GM11168 (cell line): ENCODE measurements around the gene TSPEAR.

Source experiments
- in situ Hi-C: fragments of 300-500 bp; cut with MboI; formaldehyde crosslinking; loops from one replicate; pipeline ENCODE4 v1.12.0; 2022; ENCODE audit warnings: low sequenced_read_pairs; ENCODE audit not compliant: unreplicated experiment

TSPEAR gene

DNA sequence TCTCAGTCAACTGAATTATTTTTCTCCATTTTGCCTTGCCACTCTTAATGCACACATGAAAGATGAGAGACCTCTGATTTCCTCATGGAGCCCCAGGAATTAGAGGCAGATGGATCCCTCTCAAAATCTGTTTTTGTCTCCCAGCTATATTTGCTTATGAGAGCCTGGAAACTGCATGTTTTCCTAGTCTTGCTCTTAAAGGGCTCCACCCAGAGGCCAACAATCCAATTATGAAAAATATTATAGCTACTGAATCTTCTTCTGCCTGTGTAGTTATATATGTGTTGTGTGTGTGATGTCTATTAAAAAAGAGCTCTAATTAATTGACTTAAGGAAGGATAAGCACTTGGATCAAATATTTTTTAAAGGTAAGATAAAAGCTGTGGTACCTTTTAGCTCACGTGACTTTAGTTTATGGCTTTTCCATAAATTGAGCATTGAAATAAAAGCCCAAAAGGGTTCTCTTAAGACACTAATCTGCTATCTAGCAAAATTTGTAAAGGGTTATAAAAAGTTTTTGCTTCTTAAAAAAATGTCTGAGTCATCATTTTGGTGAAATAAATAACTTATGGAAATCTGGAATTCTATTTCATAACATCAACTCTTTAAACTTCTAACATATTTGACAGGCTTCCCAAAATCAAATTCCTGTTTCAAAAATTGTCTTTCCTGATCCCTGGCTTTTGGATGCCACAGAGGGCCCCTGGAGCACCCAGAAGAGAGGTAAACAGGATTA, 31.2 kb upstream of the TSPEAR start:
- in situ Hi-C loops, result no loop called here

DNA sequence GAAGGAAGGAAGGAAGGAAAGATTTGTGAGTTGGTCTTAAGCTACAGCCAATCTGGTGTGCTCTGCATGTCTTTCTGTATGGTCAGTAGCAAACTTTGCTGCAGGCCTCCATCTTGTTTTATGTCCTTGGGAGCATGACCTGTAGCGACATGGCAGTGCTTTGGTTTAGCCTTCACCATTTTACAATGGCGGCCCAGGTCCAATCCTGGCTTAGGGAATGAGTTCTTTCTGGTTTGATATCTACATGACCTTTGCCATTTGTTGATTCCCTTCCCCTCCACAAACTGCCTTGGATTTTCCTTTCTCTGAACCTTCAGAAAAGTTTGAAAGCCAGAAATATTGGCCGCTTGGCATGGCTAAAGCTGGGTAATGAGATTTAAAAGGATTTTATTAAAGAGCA, 30.5 kb upstream of the TSPEAR start:
- in situ Hi-C loops, result no loop called here

- in situ Hi-C loops, result no loop called here
Measured at GRCh38 chr21:44740742-44741141, 29.4 kb upstream of the TSPEAR start.

DNA sequence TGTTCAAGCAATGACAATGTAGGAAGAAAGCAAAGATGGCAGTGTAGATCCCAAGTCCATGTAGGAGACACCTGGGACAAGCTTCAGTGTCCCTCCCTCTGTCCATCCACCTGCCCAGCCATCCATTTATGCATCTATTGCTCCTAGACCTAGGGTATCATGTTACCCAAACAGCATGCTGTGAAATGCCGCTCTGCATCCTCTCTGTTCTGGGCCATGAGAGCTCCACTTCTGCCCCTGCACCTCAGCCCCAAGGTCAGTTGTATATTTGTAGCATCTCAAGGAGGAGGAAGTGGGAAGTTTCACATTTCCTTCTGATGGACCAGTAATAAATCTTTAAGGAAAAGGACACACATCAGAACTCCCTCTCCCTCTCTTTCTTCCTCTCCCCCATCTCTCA, 27.9 kb upstream of the TSPEAR start:
- in situ Hi-C loops, result no loop called here

- in situ Hi-C loops, result no loop called here
Measured at GRCh38 chr21:44738621-44739020, 27.2 kb upstream of the TSPEAR start.

- in situ Hi-C loops, result no loop called here
Measured at GRCh38 chr21:44737706-44738354, 26.5 kb upstream of the TSPEAR start.

DNA sequence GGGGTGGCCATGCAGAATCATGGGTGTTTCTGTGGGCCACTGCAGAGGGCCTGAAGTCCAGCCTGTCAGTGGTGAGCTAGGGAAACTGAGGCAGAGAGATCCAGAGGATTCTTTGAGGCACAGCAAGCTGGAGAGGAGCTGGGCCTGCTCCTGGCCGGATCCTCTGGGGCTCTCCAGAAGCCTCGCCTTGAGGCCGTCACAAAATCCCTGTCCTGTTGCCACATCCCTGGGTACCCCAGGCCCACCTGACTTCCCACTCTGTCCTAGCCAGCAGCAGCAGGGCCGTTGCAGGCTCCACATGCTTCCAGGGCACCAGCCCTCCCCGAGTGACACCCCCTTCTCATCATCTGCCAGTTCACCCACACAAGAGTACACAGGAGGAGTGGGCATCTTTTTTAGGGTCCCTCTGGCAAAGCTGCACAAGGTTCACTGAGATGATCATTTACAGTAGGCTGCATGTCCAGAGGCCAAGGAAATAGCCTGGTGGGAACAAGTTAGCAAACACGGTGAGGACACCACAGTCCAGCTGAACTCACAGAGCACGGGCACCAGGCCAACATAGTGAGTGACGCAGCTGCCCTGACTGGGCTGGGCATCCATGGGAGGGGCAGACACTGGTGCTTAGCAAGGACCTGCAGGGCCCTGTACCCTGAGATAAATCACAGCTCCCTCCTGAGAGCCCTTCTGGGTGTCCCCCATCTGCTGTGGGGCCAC, 25.1 kb upstream of the TSPEAR start:
- in situ Hi-C loops, result no loop called here

DNA sequence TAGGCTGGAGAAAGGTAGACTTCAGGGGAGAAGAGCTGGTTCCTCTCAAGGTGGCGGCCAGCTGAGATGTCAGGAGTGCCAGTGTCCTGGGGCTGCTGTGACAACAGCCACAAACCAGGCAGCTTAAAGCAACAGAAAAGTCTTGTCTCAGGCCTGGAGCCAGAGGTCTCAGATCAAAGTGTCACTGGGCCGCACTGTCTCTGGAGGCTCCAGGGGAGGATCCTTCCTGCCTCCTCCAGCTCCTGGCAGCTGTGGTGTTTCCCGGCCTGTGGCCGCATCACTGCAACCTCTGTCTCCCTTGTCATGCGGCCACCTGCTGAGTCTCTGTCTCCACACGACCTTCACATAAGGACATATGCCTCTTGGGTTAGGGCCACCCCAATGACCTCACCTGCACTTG, 24.4 kb upstream of the TSPEAR start:
- in situ Hi-C loops, result no loop called here

DNA sequence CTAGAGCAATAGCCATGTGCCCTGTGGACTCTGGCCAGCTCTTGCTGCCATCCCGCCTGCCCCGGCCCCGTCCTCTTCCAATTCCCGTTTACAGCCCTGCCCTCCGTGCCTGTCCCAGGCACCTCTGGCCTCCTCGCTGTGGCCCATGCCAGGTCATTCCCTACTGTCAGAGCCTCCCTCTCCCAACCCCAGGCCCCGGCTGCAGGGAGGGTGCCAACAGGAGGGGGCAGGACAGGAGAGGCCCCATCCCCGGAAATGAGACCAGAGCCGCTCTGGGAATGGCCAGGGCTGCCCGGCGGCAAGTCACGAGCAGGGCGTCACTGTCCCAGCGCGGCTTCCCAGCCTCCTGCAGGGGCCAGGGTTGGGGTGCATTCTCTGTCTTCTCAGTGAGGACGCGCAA, 23.5 kb upstream of the TSPEAR start:
- in situ Hi-C loops, result no loop called here

DNA sequence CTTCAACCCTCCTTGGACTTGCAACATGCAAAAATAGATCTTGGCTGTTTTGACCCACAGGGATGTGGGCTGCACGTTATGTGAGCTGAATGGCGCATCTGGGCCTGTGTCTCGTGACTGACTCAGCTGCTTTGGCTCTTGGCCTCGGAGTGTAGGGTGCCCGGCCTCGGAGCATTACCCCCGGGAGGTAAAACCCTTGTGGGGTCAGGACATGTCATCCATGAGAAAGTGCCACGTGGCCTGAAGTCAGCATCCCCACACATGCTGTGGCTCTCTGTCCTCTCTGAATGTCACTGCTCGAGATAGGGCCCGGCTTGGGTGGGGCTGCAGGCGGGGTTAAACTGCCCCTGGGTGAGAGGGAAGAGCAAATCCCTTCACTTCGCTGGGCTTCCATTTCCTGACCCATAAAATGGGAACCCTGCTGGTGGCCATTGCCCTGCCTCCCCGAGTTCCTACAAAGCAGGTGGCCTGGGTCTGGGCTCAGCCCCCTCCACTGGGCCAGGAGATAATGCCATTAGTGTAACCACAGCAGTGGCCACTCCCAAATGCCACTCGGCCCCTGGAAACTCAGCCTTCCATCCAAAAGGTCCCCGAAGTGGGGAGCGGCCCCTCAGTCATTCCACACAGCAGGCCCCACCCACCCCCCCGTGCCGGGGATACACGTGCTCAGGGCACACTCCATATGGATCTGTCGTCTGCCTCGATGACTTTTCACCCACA, 22.8 kb upstream of the TSPEAR start:
- in situ Hi-C loops, result no loop called here

- in situ Hi-C loops, result no loop called here
Measured at GRCh38 chr21:44732956-44733355, 21.6 kb upstream of the TSPEAR start.

GRCh38 chr21:44732263-44732662, 20.9 kb upstream of the TSPEAR start:
- in situ Hi-C loops, result no loop called here

DNA sequence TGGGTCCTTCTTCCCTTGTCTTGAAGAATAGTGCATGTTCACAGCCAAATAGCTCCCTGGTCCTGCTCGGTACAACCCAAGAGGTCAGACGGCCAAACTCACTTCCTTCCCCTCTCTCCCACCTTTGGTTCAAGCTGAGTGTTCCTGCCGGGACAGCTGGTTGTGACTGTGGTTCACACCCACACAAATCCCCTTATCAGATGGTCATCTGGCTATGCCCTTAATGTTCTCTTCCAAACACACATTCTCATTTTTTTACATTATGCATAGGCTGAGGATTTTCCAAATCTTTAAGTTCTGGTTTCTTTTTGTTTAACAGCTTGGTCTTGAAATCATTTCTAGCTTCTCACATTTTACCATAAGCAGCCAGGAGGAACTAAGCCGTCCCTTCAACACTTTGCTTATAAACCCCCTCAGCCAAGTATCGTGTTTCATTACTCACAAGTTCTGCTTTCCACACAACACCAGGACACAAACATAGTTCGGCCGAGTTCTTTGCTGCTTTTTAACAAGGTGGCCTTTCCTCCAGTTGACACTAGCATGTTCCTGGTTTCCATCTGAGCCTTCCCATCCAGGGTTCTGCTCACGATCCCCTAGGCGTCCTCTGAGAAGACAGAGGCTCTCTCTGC, 19.7 kb upstream of the TSPEAR start:
- in situ Hi-C loops, result no loop called here

DNA sequence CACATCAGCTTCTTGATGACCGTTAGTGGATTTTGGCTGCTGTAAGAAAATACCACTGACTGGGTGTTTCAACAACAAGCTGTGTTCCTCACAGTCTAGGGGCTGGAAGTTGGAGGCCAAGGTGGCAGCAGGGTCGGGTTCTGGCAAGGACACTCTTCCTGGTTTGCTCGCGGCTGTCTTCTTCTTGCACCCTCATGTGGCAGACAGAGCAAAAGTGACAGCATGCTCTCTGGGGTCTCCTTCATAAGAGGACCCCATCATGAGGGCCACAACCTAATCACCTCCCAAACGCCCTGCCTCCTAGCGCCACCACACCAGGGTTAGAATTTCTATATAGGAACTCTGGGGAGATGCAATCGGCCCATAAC, 18.6 kb upstream of the TSPEAR start:
- in situ Hi-C loops, result no loop called here

DNA sequence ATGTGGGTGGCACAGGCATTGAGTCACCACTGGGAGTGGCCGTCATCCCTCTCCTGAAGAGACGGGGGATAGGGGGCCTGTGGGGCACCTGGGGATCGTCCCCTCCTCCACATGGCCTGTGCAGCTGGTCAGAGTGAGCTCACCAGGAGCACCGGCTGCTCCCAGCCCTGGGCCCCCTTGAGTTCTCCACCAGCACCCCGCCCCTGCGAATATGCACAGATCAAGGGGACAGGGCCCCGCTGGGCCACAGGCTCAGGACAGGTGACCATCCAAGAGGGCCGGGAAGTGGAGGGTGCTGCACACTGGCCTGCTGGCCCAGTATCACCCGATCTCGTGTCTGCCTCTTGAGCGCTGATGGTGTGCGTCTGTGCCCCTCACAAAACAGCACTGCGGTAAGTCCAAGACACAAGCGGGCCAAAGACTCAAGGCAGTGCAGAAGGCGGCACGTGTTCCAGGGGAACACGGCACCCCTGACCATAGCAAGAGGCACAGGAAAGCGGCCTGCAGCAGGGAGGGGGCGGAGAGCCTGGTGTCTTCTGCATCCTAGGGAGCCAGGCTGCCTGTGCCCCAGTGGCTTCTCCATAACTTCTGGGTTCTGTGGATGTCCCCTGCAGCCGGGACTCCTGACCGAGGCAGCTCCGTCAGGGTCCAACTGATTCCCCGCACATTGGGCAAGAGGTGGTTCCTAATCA, 18.1 kb upstream of the TSPEAR start:
- in situ Hi-C loops, result no loop called here

DNA sequence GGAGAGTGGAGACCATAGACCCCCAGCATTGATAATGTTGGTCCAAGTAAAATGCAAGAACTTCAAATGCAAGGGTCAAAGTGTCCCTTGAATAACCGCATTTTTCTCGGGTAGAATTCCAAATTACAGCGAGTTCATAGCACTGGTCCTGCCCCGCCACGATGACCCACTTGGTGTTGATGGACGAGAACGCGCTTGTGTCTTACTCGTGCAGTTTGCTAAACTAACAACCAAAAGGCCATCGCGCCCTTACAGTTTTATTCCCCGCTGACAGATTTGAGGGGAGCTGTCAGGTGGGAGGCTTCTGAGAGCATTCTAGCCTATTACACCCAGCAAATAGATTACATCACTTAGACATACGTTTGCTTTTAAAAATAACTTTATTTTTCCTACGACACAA, 17.3 kb upstream of the TSPEAR start:
- in situ Hi-C loops, result no loop called here

- in situ Hi-C loops, result no loop called here
Measured at GRCh38 chr21:44727757-44728156, 16.4 kb upstream of the TSPEAR start.

DNA sequence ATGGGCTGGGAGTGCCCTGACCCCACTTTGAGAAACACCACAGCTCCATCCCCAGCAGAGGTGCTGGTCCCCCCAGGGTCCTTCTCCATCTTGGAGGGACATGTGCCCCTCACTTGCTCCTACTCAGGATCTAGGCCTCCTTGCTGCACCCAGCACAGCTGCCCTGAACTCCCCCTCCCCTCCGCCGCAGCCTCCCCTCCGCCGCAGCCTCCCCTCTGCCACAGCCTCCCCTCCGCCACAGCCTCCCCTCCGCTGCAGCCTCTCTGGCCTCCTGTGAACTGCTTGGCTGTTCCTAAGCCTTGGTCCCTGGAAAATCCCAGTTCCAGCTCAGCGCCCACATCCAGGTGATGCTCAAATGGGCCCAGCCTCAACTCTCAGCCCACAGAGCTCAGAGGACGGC, 15.9 kb upstream of the TSPEAR start:
- in situ Hi-C loops, result no loop called here

DNA sequence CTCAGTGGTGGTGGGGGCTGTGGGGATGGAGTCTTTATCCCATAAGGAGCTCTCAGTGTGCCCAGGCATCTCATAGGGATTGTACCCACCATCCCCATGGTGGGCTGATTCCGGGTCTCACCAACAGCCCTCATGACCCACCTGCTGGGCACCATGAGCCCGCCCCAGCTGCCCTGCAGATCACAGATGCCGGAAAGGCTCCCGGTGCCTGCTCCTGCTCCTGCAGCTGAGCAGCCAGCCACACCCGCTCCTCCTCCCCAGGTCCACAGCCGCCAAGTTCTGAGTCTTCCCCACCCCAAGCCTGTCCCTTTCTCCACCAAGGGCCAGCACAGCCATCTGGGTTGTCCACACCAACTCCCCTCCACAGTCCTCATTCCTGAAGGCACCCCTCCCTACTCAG, 15.5 kb upstream of the TSPEAR start:
- in situ Hi-C loops, result no loop called here

GRCh38 chr21:44724926-44725325, 13.6 kb upstream of the TSPEAR start:
- in situ Hi-C loops, result no loop called here
